NCI-H82 (cell line): ENCODE results near the gene SLC35C1.
"Not testable (repeated sequence)": the region's sequence is repeated elsewhere in the genome, so short reads cannot be mapped to it uniquely, and the experiment has no call there.

Source experiments
- DNase-seq: peaks from one replicate; lab custom pipeline; 2025; lab: John Stamatoyannopoulos, UW

Gene SLC35C1

GRCh38 chr11:45788887-45789286, 16.1 kb upstream of the SLC35C1 start:
- no peak for DNase-seq

- DNase-seq = no peak
These were observed 13.4 kb upstream of the SLC35C1 start for GRCh38 chr11:45791524-45791923.

- no peak for DNase-seq
These were observed 10.8 kb upstream of the SLC35C1 start for GRCh38 chr11:45794169-45794568.

GRCh38 chr11:45795379-45795778, 9.6 kb upstream of the SLC35C1 start:
- peak; percentile 15 for DNase-seq

- no peak for DNase-seq
These were observed 8.5 kb upstream of the SLC35C1 start for GRCh38 chr11:45796461-45796861.

- DNase-seq = peak; percentile 97
These were observed 6.0 kb upstream of the SLC35C1 start for GRCh38 chr11:45798793-45799441.

GRCh38 chr11:45799562-45799961, 5.4 kb upstream of the SLC35C1 start:
- DNase-seq = no peak

GRCh38 chr11:45800261-45800660, 4.7 kb upstream of the SLC35C1 start:
- no peak for DNase-seq

GRCh38 chr11:45801723-45802315, 3.1 kb upstream of the SLC35C1 start:
- peak; percentile 83 for DNase-seq

- no peak for DNase-seq
These were observed 2.2 kb upstream of the SLC35C1 start for GRCh38 chr11:45802531-45803317.

- DNase-seq = peak; percentile 44
These were observed 783 bp upstream of the SLC35C1 start for GRCh38 chr11:45803971-45804760.

GRCh38 chr11:45805305-45806071, 539 bp downstream of the SLC35C1 start:
- DNase-seq = peak; percentile 76

GRCh38 chr11:45806072-45806933, 1.4 kb downstream of the SLC35C1 start:
- DNase-seq = peak; percentile 5

- no peak for DNase-seq
These were observed 2.2 kb downstream of the SLC35C1 start for GRCh38 chr11:45806937-45807791.

GRCh38 chr11:45807792-45808238, 2.9 kb downstream of the SLC35C1 start:
- DNase-seq = no peak

GRCh38 chr11:45808427-45808826, 3.5 kb downstream of the SLC35C1 start:
- not testable (repeated sequence) for DNase-seq

- peak; percentile 3 for DNase-seq
These were observed 4.8 kb downstream of the SLC35C1 start for GRCh38 chr11:45809456-45810395.

GRCh38 chr11:45810431-45811108, 5.6 kb downstream of the SLC35C1 start:
- DNase-seq = no peak
